Renal cortical epithelial cell (primary cell): ENCODE data around the gene RNASEH1. TPM values are rescaled to one million over a fixed set of nuclear protein-coding genes. Genes with fewer than 3 reads are reported as not detected.
"Not testable (repeated sequence)": the region's sequence is repeated elsewhere in the genome, so short reads cannot be mapped to it uniquely, and the experiment has no call there.

Experiments used
- DNase-seq: peaks from one replicate; pipeline ENCODE4 v3.0.0-alpha.2; 2011; ENCODE audit warnings: low read depth
- total RNA-seq: library from RNA; depleted of rRNA; stranded (reverse); fragments of >200 nt; gene quantifications from 2 replicates; pipeline ENCODE4 v1.2.3, GENCODE V29; 2014

Gene RNASEH1
- total RNA-seq, 1 donor from 2014 or later: 27.1 TPM

DNA sequence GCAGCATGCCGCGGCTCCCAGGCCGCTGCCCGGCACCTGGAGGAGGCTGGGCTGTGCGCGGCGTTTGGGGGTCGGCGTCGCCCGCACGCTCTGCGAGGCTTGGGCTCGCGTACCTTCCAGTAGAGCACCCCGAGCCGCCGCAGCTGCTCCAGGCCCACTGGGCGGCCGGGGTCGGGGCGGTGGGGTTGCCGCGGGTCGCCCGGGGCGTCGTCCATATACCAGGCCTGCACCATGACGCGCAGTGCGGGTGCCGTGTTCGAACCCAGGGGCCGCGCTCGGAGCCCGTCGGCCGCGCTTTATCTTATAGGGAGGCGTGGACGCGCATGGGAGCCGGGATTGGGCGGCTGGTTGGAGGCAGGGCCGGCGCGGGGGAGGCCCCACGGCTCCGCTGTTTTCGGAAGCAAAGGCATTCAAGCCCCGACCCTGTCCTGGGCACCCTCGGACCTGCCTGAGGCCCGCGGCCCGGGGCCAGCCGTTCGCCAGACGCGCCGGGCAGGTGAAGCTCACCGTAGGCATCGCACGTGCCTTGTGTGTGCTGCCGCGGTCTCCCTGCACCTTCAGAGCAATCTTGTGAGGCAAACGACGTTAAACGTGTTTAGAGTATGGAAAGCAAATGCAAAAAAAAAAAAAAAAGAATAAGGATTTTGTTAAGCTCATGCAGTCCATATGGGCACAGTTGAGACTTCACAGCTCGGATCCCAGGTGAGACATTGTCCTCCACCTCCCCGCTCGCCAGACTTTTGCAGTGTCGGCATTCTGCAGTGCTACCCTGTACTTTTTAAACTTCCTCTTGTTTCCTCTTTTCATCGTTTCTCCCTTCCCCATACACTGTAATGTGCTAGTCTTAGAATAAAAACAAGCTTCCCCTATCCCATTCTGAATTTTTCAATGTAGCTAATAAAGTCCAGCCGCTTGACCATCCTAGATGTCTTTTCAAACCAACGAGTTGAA is 38.6 kb downstream of the RNASEH1 start, which contains the start of gene ADI1:
Gene ADI1, minus strand, starts transcription at position 277 of the 951 bp plus-strand sequence. Its CDS starts 44 bp downstream, at position 233.
- DNase-seq: peak; percentile 27

DNA sequence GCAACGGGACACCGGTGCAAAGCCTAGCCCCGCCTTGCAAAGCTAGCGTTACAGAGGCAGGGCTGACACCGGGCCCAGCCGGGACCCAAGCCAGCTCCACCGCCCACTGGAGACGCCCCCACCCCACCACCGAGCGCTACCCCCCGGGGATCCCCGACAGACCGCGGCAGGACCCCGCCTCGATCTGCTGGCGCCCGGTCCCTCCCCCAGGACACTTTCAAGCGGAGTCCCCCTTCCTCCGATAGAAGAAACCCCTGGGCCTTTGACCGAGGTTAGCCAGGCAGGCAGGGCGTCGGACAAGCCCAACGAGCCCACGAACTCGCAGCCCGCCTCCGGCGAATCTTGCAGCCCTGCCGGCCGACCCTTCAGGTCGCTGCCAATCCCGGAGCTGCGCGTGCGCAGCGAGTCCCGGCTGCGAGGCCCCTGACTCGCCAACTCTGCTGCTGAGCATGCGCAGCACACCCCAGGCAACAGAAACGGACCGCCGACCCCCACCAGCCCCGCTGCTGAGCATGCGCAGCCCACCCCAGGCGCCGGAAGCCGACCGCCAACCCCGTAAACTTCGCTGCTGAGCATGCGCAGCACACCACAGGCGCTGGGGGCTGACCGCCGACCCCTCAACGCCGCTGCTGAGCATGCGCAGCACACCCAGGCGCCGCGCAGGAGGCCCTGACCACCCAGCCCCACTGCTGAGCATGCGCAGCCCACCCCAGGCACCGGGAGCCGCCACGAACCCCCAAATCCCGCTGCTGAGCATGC is 39.5 kb downstream of the RNASEH1 start:
- peak; percentile 90 for DNase-seq

DNA sequence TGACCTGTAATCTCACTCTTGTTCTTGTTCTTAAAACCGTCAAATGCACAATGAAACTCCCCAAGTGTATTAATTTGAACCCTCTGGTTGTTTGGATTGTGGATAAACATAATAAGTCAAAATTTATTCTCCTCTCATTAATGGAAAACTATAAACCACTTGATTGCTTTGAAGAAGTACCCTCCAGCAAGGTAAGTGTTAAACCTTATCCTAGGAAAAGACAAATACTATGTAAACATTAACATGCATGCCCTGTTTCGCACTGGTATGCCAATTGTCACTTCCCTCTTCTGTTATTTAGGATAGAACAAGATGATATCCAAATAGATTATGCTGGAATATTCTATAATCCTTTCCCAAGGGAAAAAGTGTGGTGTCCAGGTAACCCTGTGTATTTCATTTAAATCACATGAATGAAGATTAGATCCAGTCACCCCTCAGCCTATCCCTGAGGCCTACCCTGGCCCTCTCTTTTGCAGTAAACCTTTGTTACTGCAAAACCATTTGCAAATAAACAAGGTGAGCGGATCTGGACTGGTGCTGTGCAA is 40.1 kb downstream of the RNASEH1 start:
- DNase-seq: peak; percentile 36

DNA sequence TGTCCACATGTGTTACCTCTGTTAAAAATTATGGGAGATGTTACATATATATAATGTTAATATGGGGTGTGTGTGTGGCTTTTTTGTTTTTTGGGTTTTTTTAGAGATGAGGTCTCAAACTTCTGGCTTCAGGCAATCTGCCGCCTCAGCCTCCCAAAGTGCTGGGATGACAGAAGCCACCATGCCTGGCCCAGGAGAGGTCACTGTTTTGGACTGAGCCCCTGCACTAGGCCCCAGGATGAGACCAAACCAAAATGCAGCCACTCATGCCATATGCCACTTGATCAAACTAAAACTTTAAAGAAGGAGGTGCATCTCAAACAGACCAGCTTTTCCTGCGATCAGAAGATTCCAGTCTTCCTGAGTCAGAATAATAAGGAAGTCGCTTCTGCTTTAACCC is 41.3 kb downstream of the RNASEH1 start:
- no peak for DNase-seq

DNA sequence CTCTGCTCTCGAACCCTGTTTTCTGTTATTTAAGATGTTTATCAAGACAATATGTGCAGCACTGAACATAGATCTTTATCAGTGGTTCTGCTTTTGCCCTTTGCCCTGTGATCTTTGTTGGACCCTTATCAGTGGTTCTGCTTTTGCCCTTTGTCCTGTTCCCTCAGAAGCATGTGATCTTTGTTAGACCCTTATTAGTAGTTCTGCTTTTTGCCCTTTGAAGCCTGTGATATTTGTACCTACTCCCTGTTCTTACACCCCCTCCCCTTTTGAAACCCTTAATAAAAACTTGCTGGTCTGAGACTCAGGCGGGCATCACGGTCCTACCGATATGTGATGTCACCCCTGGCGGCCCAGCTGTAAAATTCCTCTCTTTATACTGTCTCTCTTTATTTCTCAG is 42.7 kb downstream of the RNASEH1 start:
- DNase-seq: not testable (repeated sequence)

DNA sequence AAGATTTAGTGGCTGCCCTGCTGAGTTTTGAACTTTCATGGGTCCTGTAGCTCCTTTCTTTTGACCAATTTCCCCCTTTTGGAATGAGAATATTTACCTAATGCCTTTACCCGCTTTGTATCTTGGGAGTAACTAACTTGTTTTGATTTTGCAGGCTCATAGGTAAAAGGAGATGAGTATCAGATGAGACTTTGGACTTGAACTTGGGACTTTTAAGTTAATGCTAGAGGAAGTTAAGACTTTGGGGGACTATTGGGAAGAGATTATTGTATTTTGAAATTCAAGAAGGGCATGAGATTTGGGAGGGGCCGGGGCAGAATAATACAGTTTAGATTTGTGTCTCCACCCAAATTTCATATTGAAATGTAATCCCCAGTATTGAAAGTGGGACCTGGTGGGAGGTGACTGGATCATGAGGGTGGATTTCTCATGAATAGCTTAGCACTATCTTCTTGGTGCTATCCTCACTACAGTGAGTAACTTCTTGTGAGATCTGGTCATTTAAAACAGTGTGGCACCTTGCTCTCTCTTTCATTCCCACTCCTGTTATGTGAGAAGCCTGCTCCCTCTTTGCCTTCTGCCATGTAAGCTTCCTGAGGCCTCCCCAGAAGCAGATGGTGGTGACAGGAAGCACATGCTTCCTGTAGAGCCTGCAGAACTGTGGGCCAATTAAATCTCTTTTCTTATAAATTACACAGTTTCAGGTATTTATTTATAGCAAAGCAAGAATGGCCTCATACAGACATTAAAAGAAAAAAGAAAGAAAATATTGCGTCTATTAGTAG is 44.9 kb downstream of the RNASEH1 start:
- no peak for DNase-seq

DNA sequence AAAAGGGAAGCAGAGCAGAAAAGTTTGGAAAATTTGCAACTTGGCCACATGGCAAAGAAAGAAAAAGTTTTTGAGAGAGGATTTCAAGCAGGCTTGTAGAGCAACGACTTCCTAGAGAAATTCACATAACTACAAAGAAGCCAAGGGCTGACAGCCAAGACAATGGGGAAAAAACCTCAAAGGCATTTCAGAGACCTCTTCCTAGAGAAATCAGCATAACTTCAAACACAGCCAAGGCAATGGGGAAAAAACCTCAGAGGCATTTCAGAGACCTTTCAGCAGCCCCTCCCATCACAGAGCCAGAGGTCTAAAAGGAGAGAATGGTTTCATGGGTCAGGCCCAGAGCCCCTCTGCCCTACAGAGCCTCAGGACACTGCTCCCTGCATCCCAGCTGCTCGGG is 46.0 kb downstream of the RNASEH1 start:
- no peak for DNase-seq

DNA sequence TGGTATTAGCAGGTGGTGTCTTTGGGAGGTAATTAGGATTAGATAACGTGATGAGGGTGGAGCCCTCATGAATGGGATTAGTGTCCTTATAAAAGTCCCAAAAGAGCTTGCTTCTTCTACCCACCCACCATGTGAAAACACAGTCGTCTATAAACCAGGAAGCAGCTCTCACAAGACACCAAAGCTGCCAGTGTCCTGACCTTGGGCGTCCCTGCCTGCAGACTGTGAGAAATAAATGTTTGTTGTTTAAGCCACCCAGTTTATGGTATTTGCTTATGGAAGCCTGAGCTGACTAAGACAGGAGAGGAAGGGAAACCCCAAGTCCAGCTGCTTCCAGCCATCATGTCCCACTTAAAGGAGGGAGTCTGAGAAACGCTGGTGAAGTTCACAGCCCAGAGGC is 52.4 kb downstream of the RNASEH1 start:
- no peak for DNase-seq

DNA sequence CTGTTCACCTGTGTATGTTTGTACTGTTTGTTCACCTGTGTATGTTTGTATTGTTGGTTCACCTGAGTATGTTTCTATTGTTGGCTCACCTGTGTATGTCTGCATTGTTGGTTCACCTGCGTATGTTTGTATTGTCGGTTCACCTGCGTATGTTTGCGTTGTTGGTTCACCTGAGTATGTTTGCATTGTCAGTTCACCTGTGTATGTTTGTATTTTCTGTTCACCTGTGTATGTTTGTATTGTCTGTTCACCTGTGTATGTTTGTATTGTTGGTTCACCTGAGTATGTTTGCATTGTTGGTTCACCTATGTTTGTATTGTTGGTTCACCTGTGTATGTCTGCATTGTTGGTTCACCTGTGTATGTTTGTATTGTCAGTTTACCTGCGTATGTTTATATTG is 53.4 kb downstream of the RNASEH1 start:
- DNase-seq: no peak

DNA sequence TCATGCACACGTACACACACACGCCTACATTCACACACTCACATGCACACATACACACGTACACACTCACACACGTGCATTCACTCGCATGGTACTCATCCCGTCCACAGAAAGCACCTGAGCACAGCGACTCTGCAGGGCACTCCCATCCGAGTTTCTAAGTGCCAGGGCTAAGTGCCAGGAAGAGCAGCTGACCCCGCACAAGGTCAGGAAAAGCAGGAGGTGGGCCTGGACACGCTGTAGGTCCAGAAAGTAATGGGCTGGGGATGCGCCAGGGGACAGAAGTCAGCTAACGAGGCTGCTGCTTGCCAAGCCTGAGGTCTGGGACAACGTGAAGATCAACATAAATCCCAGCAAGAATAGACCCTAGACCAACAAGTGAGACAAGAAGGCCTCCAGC is 54.6 kb downstream of the RNASEH1 start:
- DNase-seq: no peak

DNA sequence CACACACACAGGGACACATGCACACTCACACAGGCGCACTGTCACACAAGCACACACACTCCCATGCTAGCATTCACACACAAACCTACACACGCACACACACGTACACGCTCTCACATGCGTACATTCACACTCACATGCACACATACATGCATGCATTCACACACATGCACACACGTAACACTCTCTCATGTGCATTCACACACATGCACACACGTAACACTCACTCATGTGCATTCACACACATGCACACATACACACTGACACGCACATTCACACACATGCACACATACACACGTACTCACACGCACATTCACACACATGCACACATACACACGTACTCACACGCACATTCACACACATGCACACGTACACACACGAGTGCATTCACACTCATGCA is 55.1 kb downstream of the RNASEH1 start:
- DNase-seq: no peak

DNA sequence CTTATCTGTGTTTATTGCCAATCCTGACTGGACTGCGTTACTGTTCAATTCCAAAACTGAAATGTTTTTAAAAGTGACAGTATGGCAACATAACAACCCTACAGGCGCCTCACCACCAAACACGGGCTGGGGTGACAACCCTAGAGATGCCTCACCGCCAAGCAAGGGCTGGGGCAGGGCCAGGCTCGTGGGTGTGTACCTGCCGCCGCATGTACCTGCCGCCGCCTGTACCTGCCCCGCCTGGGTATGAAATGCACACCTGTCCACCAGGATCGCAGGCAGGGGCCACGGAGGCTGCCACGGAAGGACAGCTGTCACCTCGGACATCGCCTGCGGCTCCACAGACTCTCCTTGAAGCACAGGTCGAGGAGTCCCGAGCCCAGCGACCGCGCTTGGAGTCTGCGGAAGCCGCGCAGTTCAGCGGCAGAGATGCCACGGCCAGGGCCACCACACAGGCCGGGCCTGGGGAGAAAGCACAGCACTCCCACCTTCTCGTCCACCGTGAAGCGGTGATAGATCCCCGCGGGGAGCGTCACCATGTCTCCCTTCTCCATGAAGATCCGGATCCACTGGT is 57.7 kb downstream of the RNASEH1 start:
- DNase-seq: no peak

DNA sequence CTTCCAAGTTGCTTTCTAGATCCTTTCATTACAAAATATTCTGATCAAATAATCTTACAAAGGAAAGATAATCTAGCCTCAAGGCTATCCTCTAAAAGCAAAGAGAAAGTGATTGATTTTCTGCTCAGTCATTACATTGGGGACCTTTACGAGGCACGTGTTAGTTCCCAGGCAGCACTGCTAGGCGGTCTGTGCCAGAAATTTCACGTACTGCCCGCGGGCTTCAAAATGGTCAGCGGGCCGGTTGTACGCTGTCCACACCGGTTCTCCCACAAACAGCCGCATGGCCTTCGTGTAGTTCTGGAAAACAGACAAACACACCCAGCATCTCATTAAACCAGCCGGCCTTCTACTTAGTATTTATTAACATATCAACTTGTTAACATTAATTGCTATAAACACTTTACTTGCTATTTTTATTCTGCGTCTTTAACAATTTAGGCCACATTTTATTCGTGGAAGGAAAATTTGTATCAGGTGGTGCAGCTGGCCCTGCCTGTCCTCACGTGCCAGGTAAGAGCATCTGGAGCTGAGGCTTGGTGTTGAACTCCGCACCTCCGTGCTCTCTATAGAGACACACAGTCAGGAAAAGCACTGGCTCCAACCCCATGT is 59.2 kb downstream of the RNASEH1 start:
- no peak for DNase-seq

DNA sequence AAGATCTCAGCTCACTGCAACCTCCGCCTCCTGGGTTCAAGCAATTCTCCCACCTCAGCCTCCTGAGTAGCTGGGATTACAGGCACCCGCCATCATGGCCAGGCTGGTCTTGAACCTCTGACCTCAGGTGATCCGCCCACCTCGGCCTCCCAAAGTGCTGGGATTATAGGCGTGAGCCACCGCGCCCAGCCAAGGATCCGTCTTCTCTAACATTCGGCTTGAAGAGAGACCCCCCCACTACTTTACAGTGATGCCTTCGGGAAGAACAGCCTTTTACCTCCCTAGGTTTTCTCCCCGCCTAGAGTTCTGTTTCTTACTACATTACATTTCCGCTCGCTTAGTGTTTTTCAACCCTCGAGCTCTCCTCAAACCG is 61.4 kb downstream of the RNASEH1 start:
- not testable (repeated sequence) for DNase-seq

Other genes starting within 250 kb of the RNASEH1 start
- 43.3 and 70.8 TPM in 2 replicates for gene EIPR1, start 180.5 kb downstream of the RNASEH1 start, total RNA-seq
- 37.3 and 47.2 TPM in 2 replicates for gene TRAPPC12, start 178.6 kb downstream of the RNASEH1 start, total RNA-seq
- 32.5 and 35.3 TPM in 2 replicates for gene ADI1, start 38.8 kb downstream of the RNASEH1 start, total RNA-seq
- gene RPS7, start 16.9 kb upstream of the RNASEH1 start, total RNA-seq: 725 and 2,271 TPM in 2 replicates
- not detected in 2 replicates for gene COLEC11, start 36.8 kb upstream of the RNASEH1 start, total RNA-seq
- gene ALLC, start 99.9 kb upstream of the RNASEH1 start, total RNA-seq: not detected in 2 replicates
- not detected in 2 replicates for gene DCDC2C, start 145.2 kb upstream of the RNASEH1 start, total RNA-seq